ENCODE results near the gene IMMT.

IMMT gene

GRCh38 chr2:86193901-86194567, 1.2 kb downstream of the IMMT start:
- POLR2A ChIA-PET: interaction anchor here (0.7 to 1.0 kb wide), 3 partner anchors 13 to 247 kb away, joined by 3 read pairs; partner anchors contain the start of gene KDM3A
- no peak for DNase-seq (ENCODE audit: extremely low spot score)
- CTCF ChIA-PET: interaction anchor here (1.1 to 4.1 kb wide), 5 partner anchors 8 to 26 kb away, joined by 4 to 13 read pairs (median 5); no protein-coding TSS in a partner anchor
- TF ChIP-seq CTCF (IDR thresholded peaks at IDR 0.05; ENCODE audit: control extremely low read depth, extremely low read depth, low read depth, missing control alignments): no peak

- TF ChIP-seq CTCF (IDR thresholded peaks at IDR 0.05; ENCODE audit: control extremely low read depth, extremely low read depth, low read depth, missing control alignments): no peak
- ChIA-PET CTCF (interaction anchor here (1.5 kb wide), 1 partner anchor 8 kb away, joined by 3 read pairs; no protein-coding TSS in a partner anchor), POLR2A (interaction anchor here (0.6 kb wide), 1 partner anchor 39 kb away, joined by 3 read pairs; no protein-coding TSS in a partner anchor)
- DNase-seq (ENCODE audit: extremely low spot score): no peak
Observed at GRCh38 chr2:86189782-86190416, 5.4 kb downstream of the IMMT start.

GRCh38 chr2:86186431-86186830, 8.8 kb downstream of the IMMT start:
- CTCF ChIA-PET: interaction anchor here (1.3 to 2.6 kb wide), 4 partner anchors 16 to 35 kb away, joined by 3 to 7 read pairs (median 6); no protein-coding TSS in a partner anchor
- no peak for DNase-seq (ENCODE audit: extremely low spot score)
- TF ChIP-seq CTCF (IDR thresholded peaks at IDR 0.05; ENCODE audit: control extremely low read depth, extremely low read depth, low read depth, missing control alignments): no peak
- POLR2A ChIA-PET: no interaction called here

GRCh38 chr2:86185517-86186212, 9.6 kb downstream of the IMMT start:
- DNase-seq (ENCODE audit: extremely low spot score): no peak
- ChIA-PET POLR2A (no interaction called here), CTCF (interaction anchor here (0.9 to 2.6 kb wide), 7 partner anchors 9 to 183 kb away, joined by 3 to 6 read pairs (median 4); partner anchors contain the start of gene IMMT)
- no peak for TF ChIP-seq CTCF (IDR thresholded peaks at IDR 0.05; ENCODE audit: control extremely low read depth, extremely low read depth, low read depth, missing control alignments)

- DNase-seq (ENCODE audit: extremely low spot score): no peak
- CTCF ChIA-PET: interaction anchor here (0.8 to 1.8 kb wide), 4 partner anchors 9 to 26 kb away, joined by 3 to 5 read pairs (median 4); partner anchors contain the start of gene IMMT
- POLR2A ChIA-PET: no interaction called here
- TF ChIP-seq CTCF (IDR thresholded peaks at IDR 0.05; ENCODE audit: control extremely low read depth, extremely low read depth, low read depth, missing control alignments): no peak
Observed at GRCh38 chr2:86176597-86176996, 18.7 kb downstream of the IMMT start.

GRCh38 chr2:86175828-86176227, 19.4 kb downstream of the IMMT start:
- ChIA-PET POLR2A (interaction anchor here (0.6 kb wide), 1 partner anchor 47 kb away, joined by 6 read pairs; no protein-coding TSS in a partner anchor), CTCF (interaction anchor here (1.1 to 1.8 kb wide), 3 partner anchors 10 to 26 kb away, joined by 4 to 5 read pairs (median 5); partner anchors contain the start of gene IMMT)
- DNase-seq (ENCODE audit: extremely low spot score): no peak
- TF ChIP-seq CTCF (IDR thresholded peaks at IDR 0.05; ENCODE audit: control extremely low read depth, extremely low read depth, low read depth, missing control alignments): no peak
